ENCODE data around the gene BNC1.

The BNC1 gene, protein sequence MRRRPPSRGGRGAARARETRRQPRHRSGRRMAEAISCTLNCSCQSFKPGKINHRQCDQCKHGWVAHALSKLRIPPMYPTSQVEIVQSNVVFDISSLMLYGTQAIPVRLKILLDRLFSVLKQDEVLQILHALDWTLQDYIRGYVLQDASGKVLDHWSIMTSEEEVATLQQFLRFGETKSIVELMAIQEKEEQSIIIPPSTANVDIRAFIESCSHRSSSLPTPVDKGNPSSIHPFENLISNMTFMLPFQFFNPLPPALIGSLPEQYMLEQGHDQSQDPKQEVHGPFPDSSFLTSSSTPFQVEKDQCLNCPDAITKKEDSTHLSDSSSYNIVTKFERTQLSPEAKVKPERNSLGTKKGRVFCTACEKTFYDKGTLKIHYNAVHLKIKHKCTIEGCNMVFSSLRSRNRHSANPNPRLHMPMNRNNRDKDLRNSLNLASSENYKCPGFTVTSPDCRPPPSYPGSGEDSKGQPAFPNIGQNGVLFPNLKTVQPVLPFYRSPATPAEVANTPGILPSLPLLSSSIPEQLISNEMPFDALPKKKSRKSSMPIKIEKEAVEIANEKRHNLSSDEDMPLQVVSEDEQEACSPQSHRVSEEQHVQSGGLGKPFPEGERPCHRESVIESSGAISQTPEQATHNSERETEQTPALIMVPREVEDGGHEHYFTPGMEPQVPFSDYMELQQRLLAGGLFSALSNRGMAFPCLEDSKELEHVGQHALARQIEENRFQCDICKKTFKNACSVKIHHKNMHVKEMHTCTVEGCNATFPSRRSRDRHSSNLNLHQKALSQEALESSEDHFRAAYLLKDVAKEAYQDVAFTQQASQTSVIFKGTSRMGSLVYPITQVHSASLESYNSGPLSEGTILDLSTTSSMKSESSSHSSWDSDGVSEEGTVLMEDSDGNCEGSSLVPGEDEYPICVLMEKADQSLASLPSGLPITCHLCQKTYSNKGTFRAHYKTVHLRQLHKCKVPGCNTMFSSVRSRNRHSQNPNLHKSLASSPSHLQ

DNA sequence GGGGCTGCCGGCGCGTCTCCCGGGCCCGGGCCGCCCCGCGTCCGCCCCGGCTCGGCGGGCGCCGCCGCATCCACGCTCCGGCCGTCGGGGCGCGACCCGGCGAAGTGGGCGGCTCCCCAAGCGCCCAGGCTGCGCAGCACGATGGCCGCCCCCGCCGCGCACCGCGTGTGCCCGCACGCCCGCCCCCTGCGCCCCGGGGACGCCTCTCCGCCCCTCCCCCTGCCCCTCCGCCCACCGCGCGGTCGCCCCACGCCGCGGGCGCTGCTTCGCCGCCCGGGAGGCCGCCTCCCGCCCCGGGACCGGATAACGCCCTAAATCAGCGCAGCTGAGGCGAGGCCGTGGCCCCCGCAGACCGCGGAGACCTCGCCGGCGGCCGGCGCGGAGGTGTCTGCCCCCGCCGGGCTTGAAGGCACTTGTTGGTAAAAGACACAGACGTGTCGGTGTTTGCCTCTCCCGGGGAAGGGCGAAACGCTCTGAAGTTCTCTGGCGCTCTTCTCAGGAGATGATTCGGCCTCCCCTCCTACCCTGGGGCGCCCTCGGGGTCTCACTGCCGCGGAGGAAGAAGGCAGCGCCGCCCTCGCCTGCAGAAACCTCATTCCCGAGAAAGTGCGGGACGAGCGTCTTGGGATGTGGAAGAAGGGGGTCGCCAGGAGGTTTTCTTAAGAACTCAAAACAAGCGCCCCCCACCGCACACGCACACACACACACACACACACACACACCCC is at the start of gene BNC1:
Gene BNC1 (minus strand): TSS at position 106 of the 725 bp plus-strand sequence. CDS start 36 bp downstream, at position 70.
- DNase-seq, result no peak

DNA sequence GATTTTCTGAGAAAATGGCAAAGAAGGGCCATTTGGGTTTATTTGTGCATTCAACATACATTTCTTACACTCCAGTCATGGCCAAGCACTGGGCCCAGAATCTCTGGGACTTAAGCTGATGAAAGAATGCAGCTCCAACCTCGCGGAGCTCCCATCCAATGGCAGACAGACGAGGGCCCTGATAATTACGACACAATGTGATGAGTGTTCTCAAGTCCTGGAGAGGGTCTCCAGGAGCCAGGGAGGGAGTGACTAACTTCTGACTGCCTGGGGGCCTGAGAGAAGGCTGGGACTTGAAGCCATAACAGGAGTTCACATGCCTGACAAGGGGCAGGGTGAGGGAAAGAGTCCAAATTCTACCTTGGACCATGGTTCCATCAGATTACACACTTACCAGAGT is 42.6 kb upstream of the BNC1 start:
- no peak for DNase-seq

DNA sequence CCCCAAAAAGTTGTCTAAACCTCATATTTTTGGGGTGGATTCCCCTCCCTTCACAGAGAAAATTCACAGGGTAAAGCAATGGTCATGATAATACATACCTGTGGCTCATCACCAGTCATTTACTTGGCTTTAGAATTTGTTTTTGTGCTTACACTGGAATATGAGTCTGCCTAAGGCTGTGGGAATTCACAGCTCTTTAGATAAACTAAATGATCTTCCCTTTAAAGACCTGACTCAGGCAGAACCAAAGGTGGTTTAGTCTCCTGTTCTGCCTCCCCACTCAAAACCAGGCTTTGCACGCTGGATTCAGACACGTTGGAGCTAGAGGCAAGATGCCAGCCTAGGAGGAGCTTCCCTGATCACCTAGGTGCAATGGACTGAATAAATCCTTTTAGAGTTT is 40.3 kb upstream of the BNC1 start:
- no peak for DNase-seq

- no peak for DNase-seq
Observed at GRCh38 chr15:83323296-83323711, 38.8 kb upstream of the BNC1 start.

DNA sequence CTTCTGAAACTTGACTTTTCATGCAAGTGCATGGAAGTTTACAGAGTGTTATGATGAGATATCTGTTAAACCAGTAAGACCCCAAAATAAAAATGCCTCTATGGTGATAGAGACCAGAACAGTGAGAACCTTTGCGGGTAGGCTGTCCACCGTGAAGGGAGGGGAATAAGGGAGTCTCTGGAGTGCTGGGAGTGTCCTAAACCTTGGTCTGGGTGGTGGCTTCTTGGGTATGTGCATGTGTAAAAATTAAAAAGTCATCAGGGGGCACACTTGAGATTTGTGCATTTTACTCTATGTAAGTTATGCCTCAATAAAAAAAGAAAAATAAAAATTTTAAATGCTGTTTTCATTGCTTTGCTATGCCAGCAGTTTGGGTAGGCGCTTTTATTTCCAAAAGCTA is 38.2 kb upstream of the BNC1 start:
- DNase-seq, result no peak

DNA sequence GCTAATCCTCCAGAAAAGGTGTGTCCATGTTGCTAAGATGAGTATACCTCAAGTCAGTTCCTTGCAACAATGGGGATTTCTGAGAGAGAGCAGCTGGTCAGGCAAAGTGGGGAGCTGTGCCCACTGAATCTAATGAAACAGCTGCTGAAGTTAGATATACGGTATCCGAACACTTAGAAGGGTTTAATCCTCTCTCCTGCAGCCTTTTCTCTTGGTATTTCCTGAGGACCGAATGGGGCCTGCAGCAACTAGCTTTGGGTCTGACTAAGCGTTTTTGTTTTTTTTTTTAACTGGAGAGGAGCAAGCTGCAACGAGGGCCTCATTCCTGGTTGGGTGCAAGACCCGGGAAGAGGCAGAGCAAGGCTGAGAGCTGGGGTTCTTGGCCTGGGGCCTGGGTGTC is 37.6 kb upstream of the BNC1 start:
- no peak for DNase-seq

GRCh38 chr15:83320844-83321243 is 36.4 kb upstream of the BNC1 start:
- DNase-seq, result no peak

GRCh38 chr15:83320404-83320803 is 35.9 kb upstream of the BNC1 start:
- DNase-seq, result no peak

- no peak for DNase-seq
Observed at GRCh38 chr15:83319771-83320170, 35.3 kb upstream of the BNC1 start.

- no peak for DNase-seq
Observed at GRCh38 chr15:83318861-83319415, 34.5 kb upstream of the BNC1 start.

DNA sequence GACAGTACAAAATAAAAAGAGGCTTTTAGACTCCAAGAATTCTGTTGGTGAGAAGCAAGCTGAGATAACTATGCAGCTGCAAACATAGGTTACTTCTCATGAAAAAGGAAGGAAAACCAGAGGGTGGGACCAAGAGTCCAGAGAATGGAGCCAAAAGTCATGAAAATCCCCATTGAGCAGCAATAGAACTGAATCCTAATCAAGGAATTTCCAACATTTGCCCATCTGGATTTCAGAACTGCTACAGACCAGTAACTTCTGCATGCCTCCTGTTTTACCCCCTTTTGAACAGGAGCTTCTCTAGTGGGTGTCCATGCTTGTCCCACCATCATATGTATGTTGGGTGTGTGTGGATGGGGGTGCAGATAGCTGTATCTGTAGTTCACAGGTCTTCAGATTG is 33.6 kb upstream of the BNC1 start:
- DNase-seq, result no peak

DNA sequence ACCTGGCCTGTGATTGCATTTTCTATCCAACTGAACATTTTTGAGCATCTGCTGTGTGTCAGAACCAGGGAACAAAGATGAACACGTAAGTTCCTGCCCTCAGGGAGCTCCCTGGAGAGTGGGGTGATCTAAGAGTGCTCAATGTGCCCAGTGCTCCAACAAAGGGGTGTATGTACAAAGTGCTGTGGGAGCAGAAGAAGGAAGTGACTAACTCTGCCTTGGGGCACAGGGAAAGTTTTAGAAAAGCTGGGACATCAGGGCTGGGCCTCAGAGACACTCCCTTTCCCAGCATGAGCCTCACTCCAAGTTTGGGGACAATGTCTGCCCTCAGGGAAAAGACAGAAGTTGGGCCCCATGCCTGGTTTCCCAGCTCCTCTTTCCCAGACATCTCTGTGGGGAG is 27.6 kb upstream of the BNC1 start:
- no peak for DNase-seq

DNA sequence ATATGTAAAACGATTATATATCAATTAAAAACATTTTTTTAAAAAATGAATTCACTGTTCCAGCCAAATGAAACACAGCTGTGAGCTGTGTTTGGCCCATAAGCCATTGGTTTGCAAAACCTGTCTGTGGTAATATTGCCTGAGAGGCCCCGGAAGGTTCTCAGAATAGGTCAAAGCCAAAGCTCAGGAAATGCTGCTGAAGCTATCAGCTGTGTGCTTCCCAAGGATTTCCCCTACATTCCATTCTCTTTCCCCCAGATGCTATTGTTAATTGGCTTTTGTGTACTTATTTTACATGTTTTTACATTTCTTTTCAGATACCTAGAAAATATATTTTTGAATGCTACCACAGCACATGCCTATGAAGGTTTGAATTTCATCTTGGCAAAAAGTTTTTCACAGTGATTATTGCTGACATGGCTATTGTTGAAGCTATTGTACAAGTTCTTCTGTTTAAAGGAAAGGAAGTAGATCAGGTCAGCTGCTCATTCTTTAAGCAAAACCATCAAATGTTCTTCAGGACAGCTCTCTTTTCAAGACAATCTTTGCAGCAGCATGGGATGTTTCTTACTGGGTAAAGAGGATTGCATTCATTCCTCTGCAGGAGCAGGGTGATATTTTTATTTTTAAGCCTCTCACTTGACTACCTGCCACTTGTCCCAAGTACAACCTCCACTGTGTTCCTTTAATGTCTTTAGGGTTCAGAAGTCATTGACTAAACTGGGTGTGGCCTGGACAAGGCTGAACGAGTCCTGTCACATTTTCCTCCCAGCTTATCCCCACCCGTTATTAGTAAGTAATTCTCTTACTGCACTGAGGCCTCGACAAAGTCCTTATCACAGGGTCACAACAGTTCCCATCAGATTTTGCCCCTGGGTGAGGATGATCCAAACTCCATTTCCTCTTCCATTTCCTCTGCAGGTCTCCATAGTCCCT is 26.3 kb upstream of the BNC1 start:
- DNase-seq, result no peak

GRCh38 chr15:83308671-83309070 is 24.2 kb upstream of the BNC1 start:
- no peak for DNase-seq

GRCh38 chr15:83306561-83306960 is 22.1 kb upstream of the BNC1 start:
- no peak for DNase-seq

DNA sequence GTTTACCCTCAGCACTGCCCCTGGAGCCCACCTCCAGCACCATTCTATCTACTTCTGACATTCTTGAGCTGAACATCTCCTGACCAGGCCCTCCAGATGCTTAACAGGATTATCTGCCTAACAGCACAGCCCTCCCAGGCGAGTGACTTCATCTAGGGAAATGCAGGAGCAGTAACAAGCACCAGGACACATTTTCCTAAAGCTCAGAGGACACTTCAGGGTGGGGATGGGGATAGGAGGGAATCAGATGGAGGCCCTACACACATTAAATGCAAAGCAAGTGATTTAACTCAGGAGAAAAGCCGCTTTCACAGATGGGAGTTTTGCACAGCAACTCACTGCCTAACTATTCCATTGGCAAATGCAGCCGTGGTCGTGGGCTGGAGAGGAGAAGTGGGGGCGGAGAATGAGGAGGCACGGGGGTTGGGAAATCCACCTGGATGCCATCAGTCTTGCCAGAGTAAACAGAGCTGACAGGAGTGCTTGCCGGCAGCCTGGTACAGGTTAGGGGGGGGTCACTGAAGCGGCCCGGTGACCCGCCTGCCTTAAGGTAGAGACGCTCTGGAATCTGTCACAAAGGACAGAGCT is 21.3 kb upstream of the BNC1 start:
- DNase-seq, result no peak

GRCh38 chr15:83304861-83305703 is 20.6 kb upstream of the BNC1 start:
- no peak for DNase-seq

DNA sequence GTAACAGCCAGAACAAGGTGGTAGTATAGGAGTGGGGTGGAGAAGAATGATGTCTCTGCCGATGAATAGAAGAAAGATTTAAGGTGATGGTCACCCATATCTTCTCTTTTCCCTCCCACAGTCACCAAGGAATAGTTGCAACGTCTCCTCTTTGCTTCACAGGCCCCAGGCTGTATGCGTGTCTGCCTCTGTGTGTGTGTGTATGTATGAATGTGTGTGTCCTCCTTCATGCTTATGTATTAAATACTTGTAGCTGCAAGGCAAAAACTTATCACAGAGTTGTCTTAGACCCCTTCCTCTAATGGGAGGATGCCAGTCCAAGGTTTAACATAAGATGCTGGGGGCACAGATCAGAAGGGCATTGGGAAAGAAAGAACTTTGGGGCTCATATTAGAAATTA is 19.1 kb upstream of the BNC1 start:
- DNase-seq, result no peak

DNA sequence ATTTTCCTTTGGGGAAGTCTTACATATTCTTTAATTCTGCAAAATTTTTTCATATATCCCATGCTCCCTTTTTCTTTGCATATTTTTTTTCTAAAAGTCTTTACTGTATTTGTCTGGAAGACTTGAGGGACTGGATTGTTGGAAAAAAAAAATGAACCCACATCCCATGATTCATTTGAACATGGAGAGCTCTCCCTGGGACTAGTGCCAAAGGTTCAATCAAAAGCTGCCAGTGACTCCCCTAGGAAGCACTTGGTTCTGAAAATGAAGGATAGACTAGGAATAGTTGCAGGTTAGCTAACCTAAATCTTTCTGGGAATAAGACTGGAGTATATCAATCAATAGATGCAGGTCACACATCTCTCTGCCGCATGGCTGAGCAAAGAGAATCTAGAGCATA is 16.4 kb upstream of the BNC1 start:
- DNase-seq, result no peak

- DNase-seq, result no peak
Observed at GRCh38 chr15:83299462-83299861, 15.0 kb upstream of the BNC1 start.
